Measurements from ENCODE around the gene APOC3. TPM values are rescaled to one million over a fixed set of nuclear protein-coding genes. Genes with fewer than 3 reads are reported as not detected.

Gene APOC3
- total and polyA plus RNA-seq, 8 donors, result 0.32 to 2.1 (median 0.62) TPM; not detected in 3

DNA sequence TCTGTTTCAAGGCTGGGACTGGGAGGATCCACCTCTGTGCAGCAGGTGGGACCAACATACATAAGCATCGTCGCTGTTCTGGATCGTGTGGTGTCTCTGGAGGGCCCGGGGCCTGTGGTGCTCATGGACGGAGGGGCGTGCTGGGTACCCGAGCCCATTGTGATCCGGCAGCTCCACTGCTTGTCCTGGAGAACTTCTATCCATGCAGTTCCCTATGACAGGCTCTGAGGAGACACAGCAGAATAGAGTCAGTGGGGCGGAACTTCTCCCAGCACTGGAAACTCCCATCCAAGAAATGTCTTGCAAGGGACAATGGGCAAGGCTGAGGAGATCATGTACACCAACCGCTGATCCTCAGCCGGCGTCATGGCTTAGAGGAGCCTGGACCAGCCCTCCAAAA, 19.4 kb downstream of the APOC3 start:
- Histone ChIP-seq H3K9me3 (no peaks in the 10 kb centered on the region), H3K4me1 (peaks cover 17 to 38% of the 10 kb centered on the region in 2 donors), H3K27me3 (no peaks in the 10 kb centered on the region), H3K27ac (no peak overlapping the region), H3K4me3 (no peak overlapping the region), H3K36me3 (peaks cover 0 to 51% of the 10 kb centered on the region in 2 donors)
- intact Hi-C loops (cut with DNase I), result no loop called here
- no peak for DNase-seq
- no peak for ATAC-seq
- TF ChIP-seq, protein P1, sequence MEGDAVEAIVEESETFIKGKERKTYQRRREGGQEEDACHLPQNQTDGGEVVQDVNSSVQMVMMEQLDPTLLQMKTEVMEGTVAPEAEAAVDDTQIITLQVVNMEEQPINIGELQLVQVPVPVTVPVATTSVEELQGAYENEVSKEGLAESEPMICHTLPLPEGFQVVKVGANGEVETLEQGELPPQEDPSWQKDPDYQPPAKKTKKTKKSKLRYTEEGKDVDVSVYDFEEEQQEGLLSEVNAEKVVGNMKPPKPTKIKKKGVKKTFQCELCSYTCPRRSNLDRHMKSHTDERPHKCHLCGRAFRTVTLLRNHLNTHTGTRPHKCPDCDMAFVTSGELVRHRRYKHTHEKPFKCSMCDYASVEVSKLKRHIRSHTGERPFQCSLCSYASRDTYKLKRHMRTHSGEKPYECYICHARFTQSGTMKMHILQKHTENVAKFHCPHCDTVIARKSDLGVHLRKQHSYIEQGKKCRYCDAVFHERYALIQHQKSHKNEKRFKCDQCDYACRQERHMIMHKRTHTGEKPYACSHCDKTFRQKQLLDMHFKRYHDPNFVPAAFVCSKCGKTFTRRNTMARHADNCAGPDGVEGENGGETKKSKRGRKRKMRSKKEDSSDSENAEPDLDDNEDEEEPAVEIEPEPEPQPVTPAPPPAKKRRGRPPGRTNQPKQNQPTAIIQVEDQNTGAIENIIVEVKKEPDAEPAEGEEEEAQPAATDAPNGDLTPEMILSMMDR (IDR thresholded peaks at IDR 0.05), result no peak

GRCh38 chr11:116849486-116849885, 19.8 kb downstream of the APOC3 start:
- TF ChIP-seq, protein P1 (IDR thresholded peaks at IDR 0.05), result no peak
- no peak for ATAC-seq

DNA sequence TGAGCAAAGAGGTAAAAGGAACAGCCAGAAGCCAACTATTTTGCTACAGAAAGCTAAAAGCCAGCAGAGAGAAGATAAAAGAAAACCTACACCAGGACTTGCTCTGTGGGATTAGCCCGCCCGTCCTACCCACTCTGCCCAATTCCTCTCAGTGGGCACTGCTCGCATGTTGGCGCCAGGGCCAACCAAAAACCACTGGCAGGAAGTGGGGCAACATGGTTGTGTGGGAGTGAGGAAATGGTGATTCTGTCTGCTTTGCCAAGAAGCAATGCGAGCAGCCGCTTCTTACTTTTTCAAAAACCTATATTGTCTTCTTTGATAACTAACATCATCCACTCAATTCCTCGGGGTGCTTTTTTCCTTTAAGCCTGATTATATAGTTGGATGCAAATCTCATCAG, 21.9 kb downstream of the APOC3 start:
- intact Hi-C loops (cut with DNase I), result no loop called here
- peak in 1 of 4 donors; percentile 83 for DNase-seq
- peak; percentile 9 for ATAC-seq
- TF ChIP-seq, protein P1 (IDR thresholded peaks at IDR 0.05), result no peak
- Histone ChIP-seq H3K4me1 (peaks cover 17 to 54% of the 10 kb centered on the region in 2 donors), H3K9me3 (no peaks in the 10 kb centered on the region), H3K27me3 (no peaks in the 10 kb centered on the region), H3K4me3 (no peak overlapping the region), H3K27ac (peak overlapping the region in 1 of 2 donors; percentile 61), H3K36me3 (peaks cover 0 to 41% of the 10 kb centered on the region in 2 donors)

More at GRCh38 chr11:116849486-116849885, 19.8 kb downstream of the APOC3 start:
- H3K27me3 ChIP-seq, result no peaks in the 10 kb centered on the region
- no peak overlapping the region for H3K4me3 ChIP-seq
- DNase-seq, result no peak
- H3K4me1 ChIP-seq, result peaks cover 17 to 43% of the 10 kb centered on the region in 2 donors
- peaks cover 0 to 50% of the 10 kb centered on the region in 2 donors for H3K36me3 ChIP-seq
- intact Hi-C loops (cut with DNase I), result no loop called here
- no peak overlapping the region for H3K27ac ChIP-seq
- no peaks in the 10 kb centered on the region for H3K9me3 ChIP-seq

- peaks cover 17 to 54% of the 10 kb centered on the region in 2 donors for H3K4me1 ChIP-seq
Observed at GRCh38 chr11:116852261-116853031, 22.7 kb downstream of the APOC3 start.

More at GRCh38 chr11:116852261-116853031, 22.7 kb downstream of the APOC3 start:
- Histone ChIP-seq H3K4me3 (no peak overlapping the region), H3K9me3 (no peaks in the 10 kb centered on the region), H3K27ac (peak overlapping the region in 1 of 2 donors; percentile 61), H3K36me3 (peaks cover 0 to 36% of the 10 kb centered on the region in 2 donors), H3K27me3 (no peaks in the 10 kb centered on the region)
- intact Hi-C loops (cut with DNase I), result no loop called here
- DNase-seq (no peak), ATAC-seq (peak; percentile 18)
- TF ChIP-seq, protein P1 (IDR thresholded peaks at IDR 0.05), result no peak

Measured in left lung (tissue), 10 donors.